Body of pancreas (tissue), 4 donors: Measurements from ENCODE around the gene LANCL2. TPM values are rescaled to one million over a fixed set of nuclear protein-coding genes. Genes with fewer than 3 reads are reported as not detected.

ENCODE experiments used
- ATAC-seq: fragments of 150-250 bp; one replicate; pipeline ENCODE4 v1.9.1; 2016
- DNase-seq, 4 donors: peaks; one replicate each; pipeline ENCODE4 v3.0.0-alpha.2; 2019
- H3K27ac ChIP-seq, 4 donors: fragments of 200-600 bp; sonication (generic); 1 replicate in 3 of 4; 2 replicates in 1 of 4; pipeline versions ENCODE4 v1.5.1 to v1.6.1; 2016 to 2019; ENCODE audit warnings: mild to moderate bottlenecking in 1 of 4, mixed read lengths in 1 of 4, moderate library complexity in 1 of 4
- H3K27me3 ChIP-seq, 2 donors: fragments of 200-600 bp; sonication (generic); one replicate each; pipeline ENCODE4 v1.6.0; 2016; ENCODE audit warnings: mild to moderate bottlenecking in 1 of 2
- H3K36me3 ChIP-seq, 2 donors: fragments of 200-600 bp; sonication (generic); replicated peaks in 1 of 2; 2 replicates each; pipeline ENCODE4 v1.5.1; 2016; ENCODE audit warnings: low read depth in 2 of 2; ENCODE audit not compliant: insufficient read depth in 1 of 2
- H3K4me1 ChIP-seq: fragments of 200-600 bp; sonication (generic); one replicate; pipeline ENCODE4 v1.6.0; 2016
- H3K4me3 ChIP-seq, 2 donors: fragments of 200-600 bp; sonication (generic); 1 replicate in 1 of 2; 2 replicates in 1 of 2; pipeline ENCODE4 v1.5.1; 2016 to 2019
- H3K9me3 ChIP-seq, 3 donors: fragments of 200-600 bp; sonication (generic); 1 replicate in 2 of 3; 2 replicates in 1 of 3; pipeline ENCODE4 v1.5.1; 2016
- POLR2A ChIP-seq, 3 donors: fragments of 450-650 bp; IDR thresholded peaks; one replicate each; pipeline ENCODE4 v1.6.1; 2016; ENCODE audit warnings: antibody characterized with exemption in 3 of 3, mild to moderate bottlenecking in 2 of 3
- WGBS, 2 donors: methylation state at CpG; one replicate each; pipeline ENCODE4 v1.1.5; 2017; 5-methylcytosine and 5-hydroxymethylcytosine counted together
- intact Hi-C: fragments of 100-400 bp; cut with DNase I; formaldehyde crosslinking; loops from one replicate; pipeline ENCODE4 v1.15.1; 2023
- total RNA-seq, 2 donors: library from RNA; depleted of rRNA; stranded (reverse); fragments of >200 nt; gene quantifications; one replicate each; pipeline ENCODE4 v1.1.0, GENCODE V29; 2016
- TF ChIP-seq, protein P1 (sequence below), 7 experiments: fragments of 450-650 bp in 4 of 7; fragments of 200-600 bp in 3 of 7; sonication (generic) in 3 of 7; IDR thresholded peaks; one replicate each; pipeline ENCODE4 v1.5.1; 2016 to 2019; ENCODE audit warnings: antibody characterized with exemption in 7 of 7

The LANCL2 gene, protein sequence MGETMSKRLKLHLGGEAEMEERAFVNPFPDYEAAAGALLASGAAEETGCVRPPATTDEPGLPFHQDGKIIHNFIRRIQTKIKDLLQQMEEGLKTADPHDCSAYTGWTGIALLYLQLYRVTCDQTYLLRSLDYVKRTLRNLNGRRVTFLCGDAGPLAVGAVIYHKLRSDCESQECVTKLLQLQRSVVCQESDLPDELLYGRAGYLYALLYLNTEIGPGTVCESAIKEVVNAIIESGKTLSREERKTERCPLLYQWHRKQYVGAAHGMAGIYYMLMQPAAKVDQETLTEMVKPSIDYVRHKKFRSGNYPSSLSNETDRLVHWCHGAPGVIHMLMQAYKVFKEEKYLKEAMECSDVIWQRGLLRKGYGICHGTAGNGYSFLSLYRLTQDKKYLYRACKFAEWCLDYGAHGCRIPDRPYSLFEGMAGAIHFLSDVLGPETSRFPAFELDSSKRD
- total RNA-seq: 10 to 100 TPM in 1 of 2 donors, 1 to 10 TPM in 1; 4.4 to 10.9 TPM

GRCh38 chr7:55365205-55365674 is at the start of gene LANCL2:
Gene LANCL2, plus strand, starts transcription at chr7:55365337. Its CDS starts 689 bp downstream, at chr7:55366026.
- Histone ChIP-seq H3K4me3 (peak within 1 kb of the TSS; percentile 100), H3K4me1 (peaks cover 23% of the 10 kb centered on the region), H3K27me3 (no peaks in the 10 kb centered on the region), H3K36me3 (no peaks in the 10 kb centered on the region), H3K9me3 (no peaks in the 10 kb centered on the region), H3K27ac (peak within 1 kb of the TSS; percentile 99 to 100 (median 100))
- 0 to 1% methylated on average over 16 to 28 of the region's 28 CpGs for WGBS, 2 donors
- ATAC-seq (peak; percentile 33), DNase-seq (peak in 3 of 4 donors; percentile 54 to 65 (median 57))
- no peak for TF ChIP-seq POLR2A (IDR thresholded peaks at IDR 0.05)
- TF ChIP-seq, protein P1, sequence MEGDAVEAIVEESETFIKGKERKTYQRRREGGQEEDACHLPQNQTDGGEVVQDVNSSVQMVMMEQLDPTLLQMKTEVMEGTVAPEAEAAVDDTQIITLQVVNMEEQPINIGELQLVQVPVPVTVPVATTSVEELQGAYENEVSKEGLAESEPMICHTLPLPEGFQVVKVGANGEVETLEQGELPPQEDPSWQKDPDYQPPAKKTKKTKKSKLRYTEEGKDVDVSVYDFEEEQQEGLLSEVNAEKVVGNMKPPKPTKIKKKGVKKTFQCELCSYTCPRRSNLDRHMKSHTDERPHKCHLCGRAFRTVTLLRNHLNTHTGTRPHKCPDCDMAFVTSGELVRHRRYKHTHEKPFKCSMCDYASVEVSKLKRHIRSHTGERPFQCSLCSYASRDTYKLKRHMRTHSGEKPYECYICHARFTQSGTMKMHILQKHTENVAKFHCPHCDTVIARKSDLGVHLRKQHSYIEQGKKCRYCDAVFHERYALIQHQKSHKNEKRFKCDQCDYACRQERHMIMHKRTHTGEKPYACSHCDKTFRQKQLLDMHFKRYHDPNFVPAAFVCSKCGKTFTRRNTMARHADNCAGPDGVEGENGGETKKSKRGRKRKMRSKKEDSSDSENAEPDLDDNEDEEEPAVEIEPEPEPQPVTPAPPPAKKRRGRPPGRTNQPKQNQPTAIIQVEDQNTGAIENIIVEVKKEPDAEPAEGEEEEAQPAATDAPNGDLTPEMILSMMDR (IDR thresholded peaks at IDR 0.05): no peak
- intact Hi-C loops: no loop called here

DNA sequence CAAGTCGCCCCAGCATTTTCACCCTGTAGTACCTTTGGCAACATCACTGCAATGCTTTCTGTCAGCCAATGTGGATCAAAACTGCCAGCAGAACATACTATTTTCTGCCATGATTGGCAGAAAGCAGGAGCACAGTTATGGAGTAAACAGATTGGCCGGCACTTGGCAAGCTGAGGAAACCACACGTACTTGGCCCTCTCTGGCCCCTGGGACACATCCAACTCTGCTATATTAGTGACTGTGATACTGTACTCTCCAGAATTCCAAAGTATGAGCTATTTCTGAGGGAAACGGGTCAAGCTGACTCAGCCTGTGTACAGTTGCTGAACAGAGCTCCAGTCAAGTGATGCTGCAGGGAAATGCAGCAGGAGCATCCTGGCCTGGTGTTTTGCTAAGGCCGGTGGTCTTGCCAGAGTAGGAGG is 39.8 kb upstream of the LANCL2 start:
- 37 to 39% methylated on average over 5 of the region's 5 CpGs for WGBS, 2 donors
- Histone ChIP-seq H3K4me1 (peaks cover 17% of the 10 kb centered on the region), H3K36me3 (no peaks in the 10 kb centered on the region), H3K27ac (peak overlapping the region in 1 of 4 donors; percentile 16), H3K27me3 (no peaks in the 10 kb centered on the region), H3K4me3 (no peak overlapping the region), H3K9me3 (no peaks in the 10 kb centered on the region)
- no peak for TF ChIP-seq POLR2A (IDR thresholded peaks at IDR 0.05)
- TF ChIP-seq, protein P1 (IDR thresholded peaks at IDR 0.05): no peak
- intact Hi-C loops: no loop called here
- ATAC-seq: peak; percentile 56
- peak; percentile 50 to 74 (median 69) for DNase-seq

DNA sequence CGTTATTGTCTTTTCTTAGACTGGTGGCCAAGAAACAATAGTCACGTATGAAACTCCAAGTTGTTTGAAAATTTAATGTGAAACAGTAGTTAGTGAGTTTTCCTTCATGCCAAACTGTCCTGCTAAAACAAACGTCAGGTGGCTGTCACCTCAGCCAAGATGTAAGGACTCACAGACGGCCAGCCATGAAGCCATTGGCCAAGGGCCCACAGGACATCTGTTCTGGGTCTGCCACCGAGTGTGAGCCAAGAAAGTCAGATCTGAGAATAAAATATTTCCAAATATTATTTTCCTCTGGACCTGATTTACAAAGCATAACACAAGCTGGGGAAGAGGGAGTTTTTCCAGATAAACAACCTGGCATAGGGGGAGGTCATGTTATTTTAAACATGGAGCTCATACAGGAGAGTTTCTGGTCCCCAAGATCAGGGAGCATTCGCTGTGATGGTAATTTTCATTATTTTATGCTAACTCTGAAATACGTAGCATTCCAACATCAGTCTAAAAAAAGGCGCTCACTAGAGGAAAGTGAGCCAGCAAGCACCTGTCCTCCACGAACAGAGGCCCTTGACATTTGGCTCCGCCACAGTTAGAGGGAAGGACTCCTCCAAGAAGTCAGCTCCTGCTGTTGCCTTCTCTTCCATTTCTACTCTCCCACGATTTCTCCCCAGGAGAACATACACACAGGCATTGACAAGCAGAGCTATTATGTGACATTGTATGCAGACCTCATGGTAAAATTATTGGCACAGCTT is 38.9 kb upstream of the LANCL2 start:
- no peak overlapping the region for H3K4me3 ChIP-seq
- no peaks in the 10 kb centered on the region for H3K27me3 ChIP-seq
- DNase-seq (peak; percentile 62 to 84 (median 64)), ATAC-seq (peak; percentile 79)
- intact Hi-C loops: no loop called here
- 33 to 46% methylated on average over 11 of the region's 11 CpGs for WGBS, 2 donors
- TF ChIP-seq POLR2A (IDR thresholded peaks at IDR 0.05): no peak
- TF ChIP-seq, protein P1 (IDR thresholded peaks at IDR 0.05): no peak
- H3K36me3 ChIP-seq: no peaks in the 10 kb centered on the region
- H3K4me1 ChIP-seq: peaks cover 17% of the 10 kb centered on the region
- peak overlapping the region in 2 of 4 donors; percentile 16 to 20 for H3K27ac ChIP-seq
- H3K9me3 ChIP-seq: no peaks in the 10 kb centered on the region

- Histone ChIP-seq H3K9me3 (no peaks in the 10 kb centered on the region), H3K27ac (no peak overlapping the region), H3K4me3 (no peak overlapping the region), H3K27me3 (no peaks in the 10 kb centered on the region), H3K36me3 (no peaks in the 10 kb centered on the region), H3K4me1 (peaks cover 17% of the 10 kb centered on the region)
- DNase-seq: no peak
- WGBS, 2 donors: 76 to 78% methylated on average over 7 of the region's 7 CpGs
- no peak for TF ChIP-seq POLR2A (IDR thresholded peaks at IDR 0.05)
- TF ChIP-seq, protein P1 (IDR thresholded peaks at IDR 0.05): no peak
- intact Hi-C loops: no loop called here
- ATAC-seq: no peak
Measured at GRCh38 chr7:55326945-55327626, 38.1 kb upstream of the LANCL2 start.
